Medulla oblongata (tissue), 1 donor: ENCODE data around the gene TGFA.

Experiments
- DNase-seq: peaks from one replicate; pipeline ENCODE4 v3.0.0-alpha.2; 2015; ENCODE audit errors: extremely low spot score

The TGFA gene

DNA sequence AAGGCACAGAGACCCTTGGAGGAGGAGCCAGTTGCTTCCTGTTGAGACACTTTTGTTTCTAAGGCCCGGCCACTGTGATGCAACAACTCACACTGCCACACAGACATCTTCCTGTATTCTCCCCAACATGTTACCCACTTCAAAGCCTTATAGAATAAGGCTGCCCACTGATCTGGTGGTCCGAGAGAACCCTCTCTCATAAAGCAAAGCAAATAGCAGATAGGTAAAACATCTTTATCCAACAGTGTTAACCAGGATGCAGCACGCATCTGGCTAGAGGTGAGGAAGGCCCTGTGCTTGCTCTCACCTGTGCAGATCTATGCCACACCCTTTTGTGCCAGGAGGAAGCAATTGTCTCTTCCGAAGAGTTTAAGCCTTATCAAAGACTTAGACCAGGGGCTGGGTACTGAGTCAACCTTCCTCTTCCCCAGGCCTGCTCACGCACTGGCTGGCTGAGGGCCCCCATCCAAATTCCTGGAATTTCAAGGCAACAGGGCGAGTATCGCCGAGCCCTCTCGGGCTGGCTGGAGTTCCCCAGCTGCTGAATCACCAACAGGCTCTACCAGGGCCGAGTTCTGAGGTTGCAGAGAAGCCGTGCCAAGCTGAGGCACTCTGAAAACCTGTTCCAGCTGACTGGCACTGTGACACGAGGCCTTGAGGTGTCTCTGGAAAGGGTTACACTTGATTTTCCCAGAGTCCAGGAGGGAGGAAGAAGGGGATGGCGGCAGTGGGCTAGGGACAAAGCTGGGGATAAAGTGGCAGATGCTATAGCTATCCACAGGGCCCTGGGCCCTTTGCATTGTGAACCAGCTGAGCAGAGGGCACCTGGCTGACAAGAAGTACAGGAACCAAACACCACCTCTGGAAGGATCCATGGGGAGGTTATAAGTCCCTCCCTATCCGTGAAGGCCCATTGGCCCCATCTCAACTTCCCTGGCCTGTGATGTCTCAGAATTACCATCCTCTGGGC, 29.3 kb downstream of the TGFA start:
- DNase-seq: no peak

- DNase-seq: no peak
Observed at GRCh38 chr2:70523672-70523995, 30.0 kb downstream of the TGFA start.

- DNase-seq: no peak
Observed at GRCh38 chr2:70522627-70523026, 31.0 kb downstream of the TGFA start.

- no peak for DNase-seq
Observed at GRCh38 chr2:70520825-70521224, 32.8 kb downstream of the TGFA start.

DNA sequence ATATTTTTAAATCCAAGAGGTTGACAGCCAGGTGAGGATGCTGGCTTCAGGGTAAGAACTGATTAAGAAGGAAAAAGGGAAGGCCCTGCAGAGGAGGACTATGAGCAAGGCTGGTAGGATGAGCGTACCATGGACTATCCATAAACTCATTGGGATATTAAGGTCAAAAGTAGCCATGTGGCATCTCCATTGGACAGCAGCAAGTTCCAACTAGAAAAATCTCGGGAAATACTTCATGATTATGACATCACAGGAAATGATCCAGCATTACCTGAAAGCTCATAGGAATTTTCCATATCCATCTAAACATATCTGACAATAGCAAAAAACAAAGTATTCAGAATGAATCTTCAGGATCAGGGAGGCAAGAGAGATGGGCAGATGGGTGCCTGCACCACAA, 34.2 kb downstream of the TGFA start:
- DNase-seq: no peak

DNA sequence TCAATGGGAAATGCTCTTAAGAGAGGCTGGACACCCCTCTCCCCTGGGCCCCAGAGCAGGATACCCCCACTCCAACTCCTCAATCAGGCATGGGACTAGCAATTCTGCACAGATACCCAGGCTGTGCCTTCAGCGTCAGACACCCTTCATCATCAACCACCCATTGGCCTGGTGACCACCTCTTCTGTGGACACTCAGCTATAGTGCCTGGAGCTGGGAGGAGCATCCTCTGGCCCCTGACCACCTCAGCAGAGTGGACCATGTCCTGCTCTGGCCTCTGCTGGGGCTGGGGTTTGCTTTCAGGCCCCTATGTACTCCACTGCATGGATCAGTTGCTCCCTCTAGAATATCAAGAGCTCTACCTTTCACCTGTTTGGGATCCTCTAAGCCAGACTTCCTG, 35.1 kb downstream of the TGFA start:
- DNase-seq: no peak

GRCh38 chr2:70517804-70518203, 35.8 kb downstream of the TGFA start:
- no peak for DNase-seq

- no peak for DNase-seq
Observed at GRCh38 chr2:70516596-70516995, 37.0 kb downstream of the TGFA start.

DNA sequence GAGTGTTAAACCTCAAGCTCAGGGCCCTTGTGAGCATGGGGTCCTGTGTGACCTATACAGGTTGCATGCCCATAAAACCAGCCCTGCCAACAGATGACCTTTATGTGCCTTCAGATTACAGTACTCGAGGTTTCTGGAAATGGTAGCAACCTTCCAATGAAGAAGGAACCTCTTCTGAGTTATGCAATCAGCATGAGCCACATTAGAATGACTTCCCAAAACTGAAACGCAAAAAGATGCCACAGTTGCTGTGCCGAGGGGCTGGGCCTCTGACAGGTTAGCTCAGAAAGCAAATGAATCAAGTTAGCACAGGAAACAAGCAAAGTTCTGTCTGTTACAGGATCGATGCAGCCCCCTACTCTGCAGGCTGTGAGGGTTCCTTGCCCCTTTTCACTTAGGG, 37.7 kb downstream of the TGFA start:
- DNase-seq: peak; percentile 61

DNA sequence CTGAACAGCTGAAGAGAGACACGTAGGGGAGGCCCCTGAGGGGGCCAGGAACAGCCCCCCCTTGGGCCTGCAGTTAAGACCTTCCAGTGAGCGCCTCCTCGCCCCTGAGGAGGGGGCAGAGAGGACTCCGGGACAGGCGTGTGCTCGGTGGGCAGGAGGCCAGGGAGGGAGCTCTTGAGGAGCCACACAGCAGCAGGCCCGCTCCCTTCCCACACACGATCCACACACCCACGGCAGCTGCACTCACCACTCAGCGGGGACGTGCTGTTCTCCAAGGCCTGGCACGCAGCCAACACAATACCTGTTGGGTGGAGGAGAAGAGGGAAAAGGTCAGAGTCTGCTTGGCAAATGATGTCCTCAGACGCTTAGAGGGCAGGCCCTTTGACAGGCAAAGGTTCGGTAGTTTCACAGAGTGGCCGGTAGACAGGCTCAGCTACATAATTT, 39.0 kb downstream of the TGFA start:
- no peak for DNase-seq

- no peak for DNase-seq
Observed at GRCh38 chr2:70513738-70514137, 39.9 kb downstream of the TGFA start.

DNA sequence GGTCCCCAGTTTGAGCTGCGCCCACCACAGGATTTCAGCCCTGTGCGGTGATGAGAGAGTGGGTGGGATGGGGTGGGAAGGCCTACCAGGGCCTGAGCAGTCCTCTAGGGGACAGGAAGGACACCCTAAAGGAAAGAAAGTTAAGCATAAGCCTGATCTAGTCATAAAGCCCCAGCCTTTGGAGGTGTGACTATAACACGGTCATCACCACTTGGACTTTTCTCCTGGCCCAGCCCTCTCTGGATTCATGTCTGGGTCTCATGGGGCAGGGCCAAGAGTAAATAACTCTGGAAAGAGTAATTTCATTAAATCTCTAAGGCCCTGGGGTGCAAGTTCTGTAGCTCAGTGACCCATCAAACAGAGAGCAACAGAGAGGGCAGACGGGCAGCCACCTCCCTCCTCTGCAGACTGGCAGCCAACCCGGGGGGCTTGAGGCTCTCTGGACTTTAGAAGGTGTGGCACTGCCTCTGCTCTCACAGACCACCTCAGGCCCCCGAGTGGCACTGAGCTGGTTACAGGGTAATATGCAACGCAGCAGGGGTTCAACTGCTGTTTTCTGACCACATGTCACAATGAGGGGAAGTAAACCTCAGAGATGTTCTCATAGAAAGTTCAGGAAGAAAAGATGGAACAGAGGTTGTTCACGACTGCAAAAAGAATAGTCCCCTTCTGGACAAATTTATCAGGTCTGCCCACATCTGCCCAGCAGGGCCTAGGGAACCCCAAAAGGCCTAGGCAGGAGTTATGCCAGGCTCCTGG, 41.5 kb downstream of the TGFA start:
- no peak for DNase-seq

DNA sequence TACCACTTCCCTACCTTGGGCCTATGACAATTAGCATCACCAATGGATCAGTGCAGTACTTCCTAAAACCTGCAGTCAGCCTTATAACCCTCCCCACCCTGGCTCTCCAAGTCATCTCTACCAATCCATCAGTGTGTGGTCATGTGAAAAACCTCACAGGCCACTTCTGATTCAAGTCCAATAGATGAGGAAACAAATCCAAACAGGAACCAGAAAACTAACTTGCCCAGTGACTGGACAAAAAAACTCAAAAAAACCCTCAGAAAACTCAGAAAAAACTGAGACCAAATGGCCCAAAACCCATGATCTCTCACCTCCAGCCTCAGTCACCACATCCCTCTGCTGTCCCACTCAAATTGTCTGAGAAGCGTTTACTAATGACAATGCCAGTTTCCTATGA, 43.3 kb downstream of the TGFA start:
- no peak for DNase-seq

DNA sequence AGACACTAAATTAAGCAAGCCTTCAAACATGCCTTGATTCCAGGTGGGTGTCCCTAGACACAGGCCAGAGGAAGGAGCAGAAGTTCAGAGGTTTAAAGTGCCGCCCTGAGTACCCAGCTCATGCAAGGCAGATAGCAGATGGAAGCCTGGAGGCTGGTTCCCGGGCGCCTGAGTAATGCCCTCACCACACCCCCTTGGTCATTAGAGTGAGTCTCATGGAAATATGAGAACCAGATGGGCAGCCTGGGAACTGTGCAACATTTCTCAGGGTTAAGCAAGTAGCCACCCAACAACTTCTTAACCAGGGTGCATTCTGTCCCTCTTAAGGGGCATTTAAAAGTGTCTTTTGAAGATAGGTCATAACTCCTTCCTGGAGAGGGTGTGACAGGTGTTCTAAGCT, 44.1 kb downstream of the TGFA start:
- no peak for DNase-seq

DNA sequence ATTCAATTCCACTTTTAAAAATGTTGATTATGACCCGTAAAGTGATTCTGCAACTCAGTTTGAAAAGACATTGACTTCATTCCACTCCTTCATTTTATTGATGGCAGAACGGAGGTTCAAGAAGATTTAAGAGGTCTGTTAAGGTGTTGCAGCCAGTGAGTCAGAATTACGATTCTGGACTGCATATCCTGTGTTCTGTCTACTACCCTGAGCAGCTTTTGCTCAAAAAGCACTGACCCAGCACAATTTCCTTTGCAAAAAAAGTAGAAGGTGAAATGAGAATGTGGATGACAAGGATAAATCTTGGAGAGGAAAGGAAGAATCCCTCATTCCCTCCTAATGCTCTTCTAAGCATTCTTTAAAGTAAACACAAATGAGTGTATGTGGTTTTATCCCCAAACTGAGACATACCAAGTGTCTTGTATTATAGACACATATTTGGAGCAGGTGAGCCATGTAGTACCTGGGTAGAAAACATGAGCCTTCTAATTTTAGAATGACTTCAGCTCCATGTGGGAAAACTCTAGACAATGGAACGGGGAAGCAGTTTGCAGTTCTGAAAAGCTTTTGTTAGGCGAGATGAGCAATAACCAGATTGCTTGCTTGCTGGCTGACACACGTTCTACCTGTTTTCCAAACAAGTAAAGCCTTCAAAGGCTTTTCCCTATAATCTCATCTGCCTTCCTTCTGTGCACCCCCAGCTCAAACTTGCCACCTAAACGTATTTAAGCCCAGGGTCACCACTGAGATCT, 44.7 kb downstream of the TGFA start:
- no peak for DNase-seq

DNA sequence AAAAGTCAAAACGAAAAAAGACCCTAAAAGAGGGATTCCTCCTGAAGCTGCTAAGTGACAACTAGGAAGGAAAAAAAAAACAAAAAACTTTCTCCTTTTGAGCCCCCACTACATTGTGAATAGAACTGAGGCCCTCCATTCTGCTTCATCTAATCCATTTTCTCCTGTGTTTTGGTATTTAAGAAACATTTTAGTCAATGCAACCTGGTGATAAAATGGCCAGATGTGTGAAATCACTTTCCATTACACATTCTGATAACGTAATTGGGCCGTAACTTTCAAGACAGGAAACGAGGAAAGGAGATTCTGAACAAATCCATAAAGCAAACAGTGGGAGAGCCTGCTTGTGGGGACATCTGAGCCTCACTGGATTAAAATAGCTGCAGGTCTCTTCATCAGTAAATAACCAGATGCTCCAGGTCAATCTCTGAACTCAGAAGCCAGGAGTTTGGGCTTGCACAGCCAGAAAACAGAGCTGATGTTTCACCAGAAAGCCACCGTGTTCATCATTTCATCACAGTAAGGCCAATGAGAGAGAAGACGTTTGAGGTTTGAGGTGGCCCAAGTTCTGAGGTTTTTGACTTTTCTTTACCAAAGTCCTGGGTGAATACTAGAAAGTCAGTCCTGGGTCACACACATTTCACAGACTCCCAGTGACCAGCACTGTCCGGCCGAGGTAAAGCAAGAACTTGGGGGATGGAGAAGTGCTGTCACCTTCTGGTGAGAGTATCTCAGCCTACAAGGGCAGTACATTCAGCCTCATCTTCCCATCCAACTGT, 47.8 kb downstream of the TGFA start:
- no peak for DNase-seq

DNA sequence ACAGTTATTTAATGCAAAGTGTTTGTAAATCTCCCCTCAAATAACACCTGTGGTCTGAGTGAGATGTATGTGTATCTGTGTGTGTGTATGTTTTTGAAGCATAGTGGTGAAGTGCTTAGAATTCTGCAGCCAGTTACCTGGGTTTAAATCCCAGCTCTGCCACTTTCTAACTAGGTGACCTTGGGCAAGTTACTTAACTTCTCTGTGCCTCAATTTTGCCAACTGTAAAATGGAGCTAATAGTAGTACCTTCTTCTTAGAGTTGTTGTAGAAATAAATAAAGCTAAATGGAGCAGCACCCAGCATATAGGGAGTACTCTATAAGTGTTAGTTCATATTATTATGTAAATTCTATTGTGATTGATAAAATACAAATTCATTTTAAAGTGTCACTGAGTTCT, 48.9 kb downstream of the TGFA start:
- no peak for DNase-seq

- DNase-seq: no peak
Observed at GRCh38 chr2:70503896-70504295, 49.7 kb downstream of the TGFA start.

GRCh38 chr2:70501728-70502127, 51.9 kb downstream of the TGFA start:
- DNase-seq: no peak

DNA sequence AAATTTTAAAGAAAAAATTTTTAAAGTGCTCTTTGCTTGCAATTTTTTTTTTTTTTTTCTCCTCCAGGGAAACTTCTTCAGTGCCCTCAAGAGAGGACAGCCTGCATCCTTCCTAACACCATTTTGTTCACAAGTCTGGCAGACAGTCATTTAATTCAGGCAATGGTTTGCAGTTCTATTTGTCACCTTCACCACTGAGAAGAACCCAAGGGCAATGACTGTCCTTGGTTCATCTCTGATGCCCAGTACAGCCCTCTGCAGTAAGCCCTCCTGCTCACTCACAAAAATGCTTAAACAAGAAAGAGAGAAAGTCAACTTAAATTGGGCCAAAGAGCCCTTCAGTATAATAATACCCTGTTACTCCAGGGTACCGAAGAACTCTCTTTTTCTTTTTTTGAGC, 52.4 kb downstream of the TGFA start:
- no peak for DNase-seq

DNA sequence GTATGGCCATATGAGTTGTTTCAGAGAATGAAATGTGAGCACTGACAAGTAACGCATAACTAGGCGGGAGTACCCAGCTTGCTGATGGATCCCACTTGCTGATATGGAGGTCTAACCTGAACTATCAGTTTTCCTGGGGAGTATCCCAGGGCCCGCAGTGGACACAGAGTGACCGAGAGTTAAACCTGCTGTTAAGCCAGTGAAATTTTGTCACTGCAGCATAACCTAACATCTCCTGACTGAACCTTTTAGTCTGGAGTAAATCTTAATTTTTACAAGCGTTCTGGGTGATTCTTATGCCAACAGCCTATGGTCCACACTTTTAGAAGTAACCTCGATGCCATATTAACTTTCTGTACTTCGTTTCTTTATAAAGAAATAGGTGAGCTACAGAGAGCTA, 54.4 kb downstream of the TGFA start:
- DNase-seq: no peak

- DNase-seq: no peak
Observed at GRCh38 chr2:70498528-70498927, 55.1 kb downstream of the TGFA start.
